Activated CD8-positive, alpha-beta T cell treated with anti-CD3 and anti-CD28 coated beads for 36 hours (primary cell): ENCODE results near the gene VAX1. TPM values are rescaled to one million over a fixed set of nuclear protein-coding genes. Genes with fewer than 3 reads are reported as not detected.

Experiments used
- ATAC-seq: fragments of 200-7000 bp; cut with Tn5 transposase; one replicate; pipeline ENCODE4 v1.10.0; 2021; ENCODE audit warnings: mild to moderate bottlenecking, moderate library complexity
- CTCF ChIA-PET: fragments of 350-600 bp; sonication (Branson Sonifier 250); formaldehyde crosslinking; loops from one replicate; lab custom pipeline; 2021; ENCODE audit warnings: antibody characterized with exemption; lab: Charles Lee
- POLR2A ChIA-PET: fragments of 350-600 bp; sonication (Branson Sonifier 250); formaldehyde crosslinking; loops from one replicate; lab custom pipeline; 2021; ENCODE audit warnings: antibody characterized with exemption; lab: Charles Lee
- DNase-seq: peaks from one replicate; pipeline ENCODE4 v3.0.0-alpha.2; 2020
- H3K27ac Mint-ChIP-seq: one replicate; pipeline ENCODE4 v1.8.0; 2021; ENCODE audit warnings: mild to moderate bottlenecking, mixed read lengths
- H3K27me3 Mint-ChIP-seq: one replicate; pipeline ENCODE4 v1.8.0; 2021; ENCODE audit warnings: mixed read lengths
- H3K36me3 Mint-ChIP-seq: one replicate; pipeline ENCODE4 v1.8.0; 2021; ENCODE audit warnings: low read depth, mixed read lengths
- H3K4me1 Mint-ChIP-seq: one replicate; pipeline ENCODE4 v1.8.0; 2021; ENCODE audit warnings: low read depth, mixed read lengths
- H3K4me3 Mint-ChIP-seq: one replicate; pipeline ENCODE4 v1.8.0; 2021; ENCODE audit warnings: mild to moderate bottlenecking, moderate library complexity, mixed read lengths
- H3K9me3 Mint-ChIP-seq: one replicate; pipeline ENCODE4 v1.8.0; 2021; ENCODE audit warnings: mixed read lengths
- intact Hi-C: fragments of 100-400 bp; cut with micrococcal nuclease; formaldehyde crosslinking; loops from one replicate; pipeline ENCODE4 v1.10.0; 2022
- total RNA-seq, 2 experiments: library from RNA; stranded (reverse); gene quantifications; one replicate each; pipeline ENCODE4 v1.2.3, GENCODE V29; 2021
- TF ChIP-seq, protein P1 (sequence below): fragments of 200-600 bp; IDR thresholded peaks from one replicate; pipeline ENCODE4 v1.8.0; 2022; ENCODE audit warnings: antibody characterized with exemption, mild to moderate bottlenecking

VAX1 gene
- total RNA-seq, 2 experiments from 2014 or later = not detected

DNA sequence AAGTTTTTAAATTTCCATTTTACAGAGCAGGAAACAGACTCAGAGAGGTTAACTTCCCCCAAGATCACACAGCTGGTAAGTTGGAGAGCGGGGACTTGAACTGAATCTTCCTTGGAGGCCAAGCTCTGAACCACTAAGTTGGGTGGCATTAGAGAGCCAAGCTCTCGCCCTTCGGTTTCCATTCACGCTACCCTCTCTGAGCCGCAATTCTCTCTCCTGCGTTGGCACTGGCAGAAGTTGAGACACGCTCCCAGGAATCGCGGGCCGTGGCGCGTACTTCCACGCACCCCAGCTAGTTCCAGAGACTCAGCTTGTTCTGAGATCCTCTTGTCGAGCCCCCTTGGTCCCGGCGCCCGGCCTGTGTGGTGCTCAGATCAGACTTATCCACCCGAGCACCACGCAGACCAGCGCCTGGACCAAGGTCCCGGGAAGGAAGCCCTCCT lies 29.3 kb upstream of the VAX1 start:
- H3K4me1 Mint-ChIP-seq = peaks cover 36% of the 10 kb centered on the region
- POLR2A ChIA-PET = no interaction called here
- H3K27ac Mint-ChIP-seq = no peak overlapping the region
- intact Hi-C loops = loop anchor here (10.0 kb wide), 1 partner anchor 377 kb away; the partner anchor contains the start of gene EMX2
- no peak overlapping the region for H3K4me3 Mint-ChIP-seq
- no peaks in the 10 kb centered on the region for H3K36me3 Mint-ChIP-seq
- DNase-seq = no peak
- CTCF ChIA-PET = interaction anchor here (0.8 to 6.1 kb wide), 26 partner anchors 8 to 486 kb away, joined by 3 to 46 read pairs (median 4); partner anchors contain the start of gene VAX1
- no peak for ATAC-seq
- TF ChIP-seq, protein P1, sequence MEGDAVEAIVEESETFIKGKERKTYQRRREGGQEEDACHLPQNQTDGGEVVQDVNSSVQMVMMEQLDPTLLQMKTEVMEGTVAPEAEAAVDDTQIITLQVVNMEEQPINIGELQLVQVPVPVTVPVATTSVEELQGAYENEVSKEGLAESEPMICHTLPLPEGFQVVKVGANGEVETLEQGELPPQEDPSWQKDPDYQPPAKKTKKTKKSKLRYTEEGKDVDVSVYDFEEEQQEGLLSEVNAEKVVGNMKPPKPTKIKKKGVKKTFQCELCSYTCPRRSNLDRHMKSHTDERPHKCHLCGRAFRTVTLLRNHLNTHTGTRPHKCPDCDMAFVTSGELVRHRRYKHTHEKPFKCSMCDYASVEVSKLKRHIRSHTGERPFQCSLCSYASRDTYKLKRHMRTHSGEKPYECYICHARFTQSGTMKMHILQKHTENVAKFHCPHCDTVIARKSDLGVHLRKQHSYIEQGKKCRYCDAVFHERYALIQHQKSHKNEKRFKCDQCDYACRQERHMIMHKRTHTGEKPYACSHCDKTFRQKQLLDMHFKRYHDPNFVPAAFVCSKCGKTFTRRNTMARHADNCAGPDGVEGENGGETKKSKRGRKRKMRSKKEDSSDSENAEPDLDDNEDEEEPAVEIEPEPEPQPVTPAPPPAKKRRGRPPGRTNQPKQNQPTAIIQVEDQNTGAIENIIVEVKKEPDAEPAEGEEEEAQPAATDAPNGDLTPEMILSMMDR = no peak
- peaks cover 80% of the 10 kb centered on the region for H3K27me3 Mint-ChIP-seq
- no peaks in the 10 kb centered on the region for H3K9me3 Mint-ChIP-seq

DNA sequence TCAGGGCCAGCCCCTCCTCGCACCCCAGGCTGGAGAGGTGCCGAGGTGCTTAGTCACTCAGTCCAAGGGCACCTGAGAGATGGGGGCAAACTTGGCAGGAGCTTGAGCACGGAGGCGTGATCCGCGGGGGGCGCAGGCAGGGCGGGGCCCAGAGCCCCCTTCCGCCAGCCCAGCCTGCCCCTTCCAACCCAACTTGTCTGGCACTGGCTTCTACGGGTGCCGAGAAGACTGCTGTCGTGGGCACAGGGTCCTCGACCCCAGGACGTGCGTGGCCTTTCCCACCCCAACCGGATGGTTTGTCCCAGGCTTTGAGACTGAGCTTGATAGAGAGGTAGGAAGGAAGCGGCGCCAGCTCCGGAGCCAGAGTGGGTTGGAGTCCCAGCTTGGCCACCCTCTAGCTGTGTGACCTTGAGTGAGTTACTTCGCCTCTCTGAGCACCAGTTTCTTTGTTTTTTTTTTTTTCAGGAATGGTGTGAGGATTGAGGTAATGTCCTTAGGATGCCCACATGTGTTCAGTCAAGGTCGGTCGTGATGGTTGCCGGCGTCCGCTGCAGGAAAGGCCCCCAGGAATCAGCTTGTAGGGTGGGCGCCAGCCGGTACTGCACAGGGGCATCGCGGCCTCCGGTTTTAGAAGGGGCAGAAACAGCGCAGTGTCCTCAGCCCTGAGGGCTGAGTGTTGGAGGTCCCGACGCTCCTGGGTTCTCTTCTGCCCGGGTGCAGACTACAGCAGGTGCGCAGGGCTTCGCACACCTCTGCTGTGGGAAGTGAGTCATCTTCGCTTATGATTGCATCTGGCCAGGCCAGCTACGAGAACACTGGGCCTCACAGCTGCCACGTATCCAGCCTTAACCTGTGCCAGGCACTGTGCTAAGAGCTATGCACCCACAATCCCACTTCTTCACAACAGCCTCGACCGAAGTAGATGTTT lies 28.6 kb upstream of the VAX1 start:
- CTCF ChIA-PET = interaction anchor here (0.8 to 6.1 kb wide), 19 partner anchors 9 to 479 kb away, joined by 3 to 46 read pairs (median 4); partner anchors contain the start of gene VAX1
- no peaks in the 10 kb centered on the region for H3K36me3 Mint-ChIP-seq
- H3K4me3 Mint-ChIP-seq = no peak overlapping the region
- no peaks in the 10 kb centered on the region for H3K9me3 Mint-ChIP-seq
- POLR2A ChIA-PET = no interaction called here
- intact Hi-C loops = loop anchor here (10.0 kb wide), 1 partner anchor 378 kb away; the partner anchor contains the start of gene EMX2
- peaks cover 39% of the 10 kb centered on the region for H3K4me1 Mint-ChIP-seq
- H3K27ac Mint-ChIP-seq = no peak overlapping the region
- ATAC-seq = peak; percentile 40
- DNase-seq = peak; percentile 24
- peaks cover 78% of the 10 kb centered on the region for H3K27me3 Mint-ChIP-seq
- TF ChIP-seq, protein P1 = no peak

DNA sequence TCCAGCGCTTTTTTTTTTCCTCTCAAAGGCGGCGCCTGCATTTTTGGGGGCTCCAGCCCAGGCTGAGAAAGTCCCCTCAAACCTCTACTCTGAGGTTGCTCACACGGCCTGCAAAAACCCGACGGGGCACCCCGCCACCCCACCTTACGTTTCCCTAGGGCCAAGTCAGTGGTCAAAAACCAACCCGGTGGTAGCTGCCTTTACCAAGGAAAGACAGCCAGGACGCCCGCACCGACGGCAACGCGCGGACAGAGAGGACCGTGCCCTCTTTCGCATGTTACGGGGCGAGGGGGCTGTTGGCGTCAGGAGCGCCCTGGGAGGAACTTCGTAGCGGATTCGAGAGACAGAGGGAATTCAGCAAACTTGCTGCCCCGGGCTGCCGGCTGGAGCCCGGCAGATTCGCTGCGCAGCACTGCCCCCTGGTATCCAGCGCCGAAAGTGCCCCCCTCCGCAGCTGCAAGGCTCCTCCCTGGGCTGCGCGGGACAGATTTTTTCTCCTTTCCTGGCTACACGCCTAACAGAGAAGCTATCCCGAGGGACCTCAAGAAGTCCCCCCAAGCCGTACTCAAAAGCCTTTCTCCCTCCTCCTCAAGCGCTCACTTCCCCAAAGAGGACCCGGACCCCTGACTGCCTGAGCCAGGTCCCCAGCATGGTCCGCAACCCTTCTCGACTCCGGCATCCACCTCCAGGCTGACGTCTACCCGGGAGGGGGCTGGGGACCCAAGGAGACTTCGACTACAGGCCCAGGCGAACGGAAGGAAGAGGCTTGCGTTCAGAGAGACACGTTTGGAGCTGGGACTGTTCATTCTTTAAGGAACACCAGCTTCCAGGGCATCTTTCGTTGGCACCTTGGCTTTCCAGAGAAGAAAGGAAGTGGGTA lies 27.7 kb upstream of the VAX1 start:
- Mint-ChIP-seq H3K4me1 (peaks cover 39% of the 10 kb centered on the region), H3K4me3 (no peak overlapping the region), H3K9me3 (no peaks in the 10 kb centered on the region), H3K27ac (no peak overlapping the region), H3K36me3 (no peaks in the 10 kb centered on the region), H3K27me3 (peaks cover 81% of the 10 kb centered on the region)
- CTCF ChIA-PET = interaction anchor here (0.8 to 6.1 kb wide), 7 partner anchors 8 to 377 kb away, joined by 3 to 46 read pairs (median 37); partner anchors contain the start of gene VAX1
- intact Hi-C loops = loop anchor here (2.0 to 10.0 kb wide), 2 partner anchors 33 to 379 kb away; partner anchors contain the start of gene EMX2
- POLR2A ChIA-PET = no interaction called here
- DNase-seq = peak; percentile 50
- peak; percentile 43 for ATAC-seq
- TF ChIP-seq, protein P1 = peak; percentile 42

DNA sequence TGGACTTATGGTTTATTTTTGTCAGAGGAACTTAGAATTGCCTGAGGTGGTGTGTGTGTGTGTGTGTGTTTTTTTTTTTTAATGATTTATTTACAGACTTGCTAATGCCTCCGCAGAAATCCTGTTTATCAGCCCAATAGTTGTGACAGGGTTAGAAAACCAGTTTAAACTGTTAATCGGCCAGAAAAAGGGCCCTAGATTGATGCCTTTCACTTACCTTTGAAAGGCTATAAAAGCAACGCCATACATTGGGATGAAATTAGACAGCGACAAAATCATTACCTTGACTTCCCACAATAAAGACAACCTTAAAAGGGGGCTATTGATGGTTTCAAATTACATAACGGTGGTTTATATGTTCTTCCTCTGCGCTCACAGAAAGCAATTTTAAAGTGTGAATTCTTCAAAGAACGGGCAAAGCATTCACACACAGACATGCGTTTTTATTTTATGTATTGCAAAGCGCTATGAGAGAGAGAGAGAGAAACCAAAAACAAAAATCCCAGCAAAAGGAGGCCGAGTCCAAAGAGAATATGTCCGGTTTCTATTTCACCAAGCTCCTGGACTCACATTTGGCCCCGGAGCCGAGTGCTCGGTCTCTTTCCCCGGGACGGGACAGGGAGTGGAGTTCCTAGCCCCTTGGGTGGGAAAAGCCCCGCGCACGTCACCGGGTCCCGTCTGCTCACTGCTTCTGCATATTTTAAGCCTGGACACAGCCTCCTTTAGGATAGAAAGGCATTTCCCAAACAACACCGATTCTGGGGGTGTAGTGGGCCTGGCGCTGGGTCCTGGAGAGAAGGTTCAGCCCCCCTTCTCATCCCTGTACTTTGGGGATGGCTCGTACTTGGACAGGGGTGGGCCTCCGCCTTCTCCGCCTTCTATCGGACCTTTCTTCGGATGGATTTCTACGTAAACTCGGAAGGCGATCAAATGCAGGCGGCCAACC lies 26.8 kb upstream of the VAX1 start:
- CTCF ChIA-PET = interaction anchor here (1.4 to 6.1 kb wide), 6 partner anchors 10 to 369 kb away, joined by 3 to 46 read pairs (median 26); partner anchors contain the start of gene VAX1
- Mint-ChIP-seq H3K4me1 (peaks cover 39% of the 10 kb centered on the region), H3K36me3 (no peaks in the 10 kb centered on the region), H3K9me3 (no peaks in the 10 kb centered on the region), H3K27me3 (peaks cover 81% of the 10 kb centered on the region), H3K4me3 (no peak overlapping the region), H3K27ac (no peak overlapping the region)
- TF ChIP-seq, protein P1 = no peak
- intact Hi-C loops = loop anchor here (2.0 to 10.0 kb wide), 2 partner anchors 32 to 380 kb away; partner anchors contain the start of gene EMX2
- ATAC-seq (no peak), DNase-seq (no peak)
- POLR2A ChIA-PET = no interaction called here
